Measurements from ENCODE around the gene RUNX1.

DNA sequence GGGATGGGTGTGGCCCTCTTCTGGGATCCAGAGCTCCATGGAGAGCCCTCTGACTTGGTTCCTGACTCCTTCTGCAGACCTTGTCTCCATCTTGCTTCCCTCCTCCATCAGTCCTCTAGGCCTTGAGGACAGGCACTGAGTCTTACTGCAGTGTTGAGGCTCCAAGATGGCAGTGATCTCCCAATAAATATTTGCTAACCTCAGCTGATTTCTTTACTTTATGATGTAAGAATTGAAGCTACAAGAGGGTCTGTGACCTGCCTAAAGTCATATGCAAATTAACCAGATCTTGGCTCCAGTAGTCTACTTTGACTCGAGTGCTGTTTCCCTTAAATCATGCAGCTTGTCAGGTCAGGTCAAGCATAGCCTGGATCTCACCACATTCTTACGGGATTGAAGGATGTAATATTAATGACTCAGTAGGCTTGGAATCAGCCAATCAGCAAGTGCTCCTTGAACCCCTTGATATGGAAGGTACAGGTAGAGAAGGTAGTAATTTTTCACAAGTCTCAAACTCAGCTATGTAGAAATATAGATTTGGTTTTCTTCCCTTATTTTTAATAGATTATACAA is 287.3 kb downstream of the RUNX1 start:
- no peak for TF ChIP-seq POLR2A (IDR thresholded peaks at IDR 0.05)
- no peak for TF ChIP-seq CTCF (IDR thresholded peaks at IDR 0.05)
